GM21367 (cell line): ENCODE results near the gene ATP2B2.
"Not testable (repeated sequence)": the region's sequence is repeated elsewhere in the genome, so short reads cannot be mapped to it uniquely, and the experiment has no call there.

Source experiments
- ATAC-seq: cut with Tn5 transposase; IDR thresholded peaks from one replicate; pipeline ENCODE4 v1.9.1; 2021; ENCODE audit not compliant: unreplicated experiment

The ATP2B2 gene

DNA sequence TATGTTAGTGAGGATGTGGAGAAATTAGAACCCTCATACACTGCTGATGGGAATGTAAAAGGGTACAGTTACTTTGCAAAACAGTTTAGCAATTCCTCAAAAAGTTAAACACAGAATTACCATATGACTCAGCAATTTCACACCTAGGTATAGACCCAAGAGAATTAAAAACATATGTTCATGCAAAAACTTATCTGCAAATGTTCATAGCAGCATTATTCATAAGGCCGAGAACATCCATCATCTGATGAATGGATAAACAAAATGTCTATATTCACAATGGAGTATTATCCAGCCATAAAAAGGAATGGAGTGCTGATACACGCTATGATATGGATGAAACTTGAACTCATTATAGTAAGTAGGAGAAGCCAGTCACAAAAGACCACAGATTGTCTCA is 194.8 kb downstream of the ATP2B2 start:
- ATAC-seq: no peak

DNA sequence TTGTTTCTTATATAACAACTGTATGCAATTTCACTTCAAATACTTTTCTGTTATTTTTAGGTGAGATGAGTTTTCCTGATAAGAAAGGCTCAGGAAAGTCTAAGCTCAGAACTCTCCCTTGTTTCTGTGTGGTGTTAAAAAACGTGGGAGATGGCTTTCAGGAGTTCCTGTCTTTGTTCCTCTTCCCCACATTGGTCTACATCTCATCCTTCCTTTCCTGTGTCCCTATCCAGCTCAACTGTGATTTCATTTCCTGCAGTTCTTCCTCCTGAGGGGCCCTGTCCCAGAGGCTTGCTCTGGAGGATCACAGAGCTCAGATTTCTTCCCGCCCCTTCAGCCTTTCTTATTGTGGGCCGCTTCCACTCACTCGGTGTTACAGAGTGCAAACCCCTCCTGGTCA is 195.7 kb downstream of the ATP2B2 start:
- no peak for ATAC-seq

DNA sequence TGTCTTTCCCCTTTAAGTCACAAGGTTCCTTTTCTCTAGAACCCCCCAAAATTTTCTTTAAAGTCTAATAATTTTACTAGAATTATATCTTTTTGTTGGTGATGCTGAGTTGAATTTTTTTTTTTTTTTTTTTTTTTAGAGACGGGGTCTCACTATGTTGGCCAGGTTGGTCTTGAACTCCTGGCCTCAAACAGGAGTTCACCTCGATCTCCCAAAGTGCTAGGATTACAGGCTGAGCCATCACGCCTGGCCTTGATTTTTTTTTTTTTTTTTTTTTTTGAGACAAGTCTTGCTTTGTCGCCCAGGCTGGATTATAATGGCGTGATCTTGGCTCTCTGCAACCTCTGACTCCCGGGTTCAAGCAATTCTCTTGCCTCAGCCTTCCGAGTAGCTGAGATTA is 196.7 kb downstream of the ATP2B2 start:
- ATAC-seq: no peak

DNA sequence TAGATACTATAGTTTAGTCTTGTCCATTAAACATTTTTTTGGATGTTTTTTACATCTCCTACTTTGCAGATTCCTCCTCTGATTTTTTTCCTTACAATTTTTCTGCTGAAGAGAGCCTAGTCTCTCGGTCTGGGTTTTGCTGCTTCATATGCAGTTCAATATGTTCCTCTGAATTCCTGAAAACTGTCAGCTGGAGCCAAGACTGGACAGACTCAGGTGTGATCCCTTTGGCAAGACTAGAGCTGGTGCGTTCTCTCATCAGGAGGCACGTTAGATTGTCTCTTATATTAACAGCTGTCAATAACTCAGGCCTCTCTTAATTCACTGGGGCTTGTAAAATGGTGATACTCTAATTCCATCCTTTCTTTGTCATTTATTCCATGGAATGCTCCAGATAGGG is 199.2 kb downstream of the ATP2B2 start:
- ATAC-seq: no peak

DNA sequence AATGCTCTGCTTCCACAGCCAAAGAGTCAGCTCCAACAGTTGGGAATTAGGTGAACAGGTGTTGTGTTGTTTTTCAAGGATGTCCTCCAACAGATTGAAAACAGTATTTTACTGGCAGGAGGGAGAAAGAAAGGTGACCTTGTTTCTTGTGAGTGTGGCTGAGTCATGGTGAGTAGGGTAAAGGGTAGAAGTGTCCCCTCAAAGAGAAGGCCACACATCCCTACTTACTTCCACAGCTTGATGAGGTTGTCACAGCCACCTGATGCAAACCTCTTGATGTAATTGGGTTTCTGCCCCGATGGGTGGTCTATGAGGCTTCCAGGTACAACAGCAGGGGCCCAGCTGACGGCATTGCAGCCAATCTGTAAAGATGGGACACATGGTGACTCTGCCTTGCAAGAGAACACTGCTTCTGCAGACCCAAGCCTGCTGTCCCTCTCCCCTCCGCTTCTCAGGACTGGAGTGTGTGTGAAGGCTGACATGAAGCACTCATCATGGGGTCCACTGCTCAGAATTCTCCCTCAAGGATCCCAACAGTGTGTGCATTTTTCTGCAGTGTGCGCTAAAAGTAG is 200.0 kb downstream of the ATP2B2 start:
- ATAC-seq: no peak

DNA sequence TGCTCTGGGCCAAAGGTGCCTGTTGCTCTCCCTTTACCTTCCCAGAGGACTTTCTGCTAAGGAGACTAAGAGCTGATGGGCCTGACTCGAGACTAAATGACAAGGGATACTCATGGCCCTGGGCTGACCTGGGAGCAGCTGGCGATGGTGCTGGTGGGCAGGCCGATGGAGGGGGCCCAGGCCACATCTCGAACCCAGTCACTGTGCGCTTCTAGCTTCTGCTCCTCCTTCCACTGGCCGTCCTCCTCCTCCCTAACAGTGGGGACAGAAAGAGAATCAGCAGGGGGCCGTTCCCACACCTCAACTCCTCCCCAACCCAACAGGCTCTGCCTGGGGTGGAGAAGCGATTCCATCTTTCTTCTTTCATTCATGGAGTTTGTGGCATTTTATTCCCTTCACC is 200.5 kb downstream of the ATP2B2 start:
- ATAC-seq: no peak

DNA sequence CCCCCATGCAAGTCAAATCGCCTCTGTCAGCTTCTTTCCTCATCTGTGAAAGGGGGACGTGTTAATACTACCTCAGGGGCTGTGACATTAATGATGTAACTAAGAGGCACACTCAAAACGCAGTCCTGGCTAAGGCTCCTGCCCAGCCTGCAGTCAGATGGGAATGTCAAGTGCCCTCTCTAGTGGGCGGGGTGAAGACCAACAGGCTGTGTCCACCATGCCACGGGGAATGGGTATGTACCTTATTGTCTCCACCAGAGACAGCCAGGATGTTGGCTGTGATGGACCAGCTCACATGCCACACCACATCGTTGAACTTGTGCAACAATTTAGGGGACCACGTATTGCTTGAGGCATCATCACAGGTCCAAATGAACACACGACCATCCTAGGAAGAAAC is 201.6 kb downstream of the ATP2B2 start:
- no peak for ATAC-seq

DNA sequence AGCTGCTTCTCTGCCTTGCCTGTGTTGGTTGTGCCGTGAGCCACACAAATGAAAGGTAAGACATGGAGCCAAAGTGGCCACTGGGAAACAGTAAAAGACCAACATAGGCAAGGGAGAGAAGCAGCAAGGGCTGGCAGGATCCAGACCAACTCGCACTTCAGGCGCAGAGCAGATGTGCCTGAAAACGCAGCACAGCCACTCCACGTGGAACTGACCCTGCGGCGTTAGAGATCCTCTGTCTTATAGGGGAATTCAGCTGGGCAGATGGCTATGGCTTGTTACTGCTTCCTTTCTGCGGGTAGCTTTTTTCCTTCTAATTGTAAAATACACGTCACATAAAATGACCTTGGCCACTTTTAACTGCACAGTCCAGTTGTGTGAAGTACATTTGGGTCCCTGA is 202.3 kb downstream of the ATP2B2 start:
- no peak for ATAC-seq

DNA sequence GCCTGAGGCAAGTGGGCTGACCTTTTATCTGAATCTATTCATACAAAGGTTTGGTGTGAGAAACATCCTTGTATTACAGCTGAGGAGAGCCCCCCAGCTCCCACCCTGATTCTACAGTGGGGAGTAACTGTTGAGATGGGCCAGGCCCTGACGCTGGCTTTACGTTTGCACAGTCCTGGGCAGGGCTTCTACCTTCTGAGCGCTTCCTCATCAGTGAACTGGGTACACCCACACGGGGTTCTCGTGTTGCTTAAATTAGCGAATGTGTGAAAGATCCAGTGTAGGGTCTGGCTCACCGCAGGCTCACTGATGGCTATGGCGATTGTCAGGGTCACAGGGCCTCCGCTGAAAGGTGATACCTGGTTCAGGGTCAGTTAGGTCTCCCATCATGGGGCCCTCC is 205.3 kb downstream of the ATP2B2 start:
- no peak for ATAC-seq

DNA sequence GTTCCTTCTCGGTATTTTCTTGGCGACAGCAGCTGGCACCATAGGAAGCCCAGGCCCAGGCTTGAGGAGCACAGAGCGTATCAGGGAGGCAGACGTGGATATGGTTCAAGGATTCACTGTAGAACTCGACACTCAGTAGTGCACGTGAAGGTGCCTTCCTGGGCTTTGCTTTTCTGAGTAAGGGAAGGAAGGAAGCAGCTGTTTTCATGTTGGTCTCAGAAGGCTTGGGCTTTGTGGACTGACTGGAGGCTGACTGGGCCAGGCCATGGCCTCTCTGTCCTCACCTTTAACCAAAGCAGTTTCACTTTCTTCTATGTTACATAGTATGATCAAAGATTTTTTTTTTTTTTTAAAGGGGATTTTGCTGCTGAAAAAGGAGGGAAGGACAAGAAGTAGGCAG is 205.7 kb downstream of the ATP2B2 start:
- ATAC-seq: peak; percentile 51

DNA sequence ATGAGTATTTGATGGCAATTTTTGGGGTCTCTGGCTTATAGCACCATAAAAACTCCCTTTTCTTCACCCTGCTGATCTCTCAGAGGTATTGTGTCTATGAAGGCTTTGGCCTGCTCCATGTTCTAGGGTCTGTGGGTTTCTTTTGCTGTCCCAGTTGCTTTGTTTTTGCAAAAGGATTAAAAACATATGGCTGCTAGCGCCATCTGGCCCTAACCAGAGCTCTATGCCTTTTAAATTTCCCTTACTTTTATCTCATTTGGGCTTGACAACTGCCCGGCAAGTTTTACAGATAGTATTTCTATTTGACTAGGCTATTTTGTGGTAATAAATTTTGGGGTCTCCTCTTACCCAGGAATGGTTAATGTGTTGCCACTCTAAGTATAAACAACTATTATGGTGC is 206.2 kb downstream of the ATP2B2 start:
- ATAC-seq: no peak

DNA sequence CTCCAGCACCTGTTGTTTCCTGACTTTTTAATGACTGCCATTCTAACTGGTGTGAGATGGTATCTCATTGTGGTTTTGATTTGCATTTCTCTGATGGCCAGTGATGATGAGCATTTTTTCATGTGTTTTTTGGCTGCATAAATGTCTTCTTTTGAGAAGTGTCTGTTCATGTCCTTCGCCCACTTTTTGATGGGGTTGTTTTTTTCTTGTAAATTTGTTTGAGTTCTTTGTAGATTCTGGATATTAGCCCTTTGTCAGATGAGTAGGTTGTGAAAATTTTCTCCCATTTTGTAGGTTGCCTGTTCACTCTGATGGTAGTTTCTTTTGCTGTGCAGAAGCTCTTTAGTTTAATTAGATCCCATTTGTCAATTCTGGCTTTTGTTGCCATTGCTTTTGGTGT is 207.3 kb downstream of the ATP2B2 start:
- not testable (repeated sequence) for ATAC-seq

DNA sequence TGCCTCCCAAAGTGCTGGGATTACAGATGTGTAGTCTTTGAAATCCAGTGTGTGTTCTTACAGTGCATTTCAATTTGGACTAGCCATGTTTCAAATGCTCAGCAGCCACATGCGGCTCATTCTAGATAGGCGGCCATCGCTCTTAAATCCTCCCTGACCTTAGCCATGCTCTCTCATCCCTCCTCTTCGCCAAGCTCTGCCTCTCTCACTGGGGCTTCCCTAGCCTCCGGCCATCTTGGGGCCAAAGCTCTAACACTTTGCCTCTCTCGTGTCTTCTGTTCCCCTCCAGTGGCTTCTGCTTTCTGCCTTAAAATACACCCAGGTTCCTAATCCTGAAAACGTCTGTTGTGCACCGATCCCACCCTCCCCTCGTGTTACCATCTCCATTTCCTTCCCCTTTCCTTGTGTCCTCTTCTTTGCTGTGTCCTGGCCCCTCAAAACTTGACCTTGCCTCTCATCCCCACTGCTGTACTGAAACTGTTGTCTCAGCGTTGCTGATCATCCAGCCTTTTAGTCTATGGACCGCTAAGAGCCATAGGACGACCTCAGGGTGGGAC is 211.3 kb downstream of the ATP2B2 start:
- no peak for ATAC-seq

DNA sequence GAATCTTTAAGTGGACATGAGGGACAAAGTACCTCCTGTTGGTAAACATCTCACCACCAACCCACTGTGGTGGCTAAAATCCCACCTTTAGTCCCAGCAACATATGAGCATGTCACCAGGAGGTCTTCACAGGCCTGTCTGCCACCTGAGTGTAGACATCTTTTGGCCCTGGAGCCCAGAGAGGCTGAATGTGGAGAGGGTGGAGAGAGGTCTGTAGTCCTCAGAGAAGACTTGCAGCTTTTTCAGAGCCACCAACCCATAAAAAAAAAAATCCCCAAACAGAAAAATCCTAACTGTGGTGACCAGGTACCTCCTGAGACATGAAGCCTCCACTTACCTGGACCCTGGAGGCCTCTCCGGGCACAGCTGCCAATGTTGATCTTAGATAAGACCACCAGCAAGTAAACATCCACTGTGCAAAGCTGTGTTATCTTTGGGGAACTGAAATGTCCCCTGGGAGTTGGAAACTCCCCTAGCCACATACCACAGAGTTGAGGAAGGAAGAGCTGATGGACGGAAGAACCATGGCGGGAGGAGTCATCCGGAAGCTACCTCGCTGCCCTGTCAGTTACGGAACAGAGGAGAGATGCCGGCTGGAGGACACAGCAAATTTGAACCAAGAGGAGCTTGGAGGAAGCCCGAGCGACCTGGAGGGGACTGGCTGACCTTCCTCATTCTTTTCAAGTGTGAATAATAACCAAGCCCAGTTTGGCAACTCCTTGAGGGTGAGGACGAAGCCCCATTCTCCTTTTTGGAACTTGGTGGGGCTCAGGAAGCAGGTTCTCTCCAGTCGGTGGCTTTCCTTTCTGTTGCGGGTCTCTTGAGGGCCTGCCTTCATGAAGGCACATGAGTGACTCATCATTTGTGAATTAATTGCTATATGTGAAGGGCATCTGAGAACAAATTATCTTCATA is 212.6 kb downstream of the ATP2B2 start, which contains the start of gene GHRL:
Gene GHRL, minus strand, starts transcription at position 443 of the 915 bp plus-strand sequence. CDS start 2,767 bp downstream, outside the sequence.
- peak; percentile 80 for ATAC-seq

DNA sequence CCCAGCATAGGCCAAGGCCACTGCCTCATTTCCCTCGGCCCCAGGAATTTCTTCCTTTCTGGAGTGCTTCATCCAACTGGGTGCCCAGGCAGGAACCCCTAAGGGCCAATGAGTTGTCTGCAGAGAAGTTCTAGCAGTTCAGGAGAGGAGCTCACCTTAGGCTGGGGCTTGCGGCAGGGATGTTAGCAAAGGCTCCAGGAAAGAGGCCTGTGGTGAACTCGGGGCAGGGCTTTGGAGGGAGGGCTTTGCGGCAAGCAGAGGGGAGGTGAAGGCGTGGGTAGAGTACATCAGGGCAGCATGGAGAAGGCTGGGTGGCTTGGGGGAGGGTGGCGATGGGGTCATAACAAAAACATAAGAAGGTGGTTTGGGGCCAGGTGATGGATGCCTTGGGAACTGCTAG is 213.7 kb downstream of the ATP2B2 start:
- no peak for ATAC-seq

DNA sequence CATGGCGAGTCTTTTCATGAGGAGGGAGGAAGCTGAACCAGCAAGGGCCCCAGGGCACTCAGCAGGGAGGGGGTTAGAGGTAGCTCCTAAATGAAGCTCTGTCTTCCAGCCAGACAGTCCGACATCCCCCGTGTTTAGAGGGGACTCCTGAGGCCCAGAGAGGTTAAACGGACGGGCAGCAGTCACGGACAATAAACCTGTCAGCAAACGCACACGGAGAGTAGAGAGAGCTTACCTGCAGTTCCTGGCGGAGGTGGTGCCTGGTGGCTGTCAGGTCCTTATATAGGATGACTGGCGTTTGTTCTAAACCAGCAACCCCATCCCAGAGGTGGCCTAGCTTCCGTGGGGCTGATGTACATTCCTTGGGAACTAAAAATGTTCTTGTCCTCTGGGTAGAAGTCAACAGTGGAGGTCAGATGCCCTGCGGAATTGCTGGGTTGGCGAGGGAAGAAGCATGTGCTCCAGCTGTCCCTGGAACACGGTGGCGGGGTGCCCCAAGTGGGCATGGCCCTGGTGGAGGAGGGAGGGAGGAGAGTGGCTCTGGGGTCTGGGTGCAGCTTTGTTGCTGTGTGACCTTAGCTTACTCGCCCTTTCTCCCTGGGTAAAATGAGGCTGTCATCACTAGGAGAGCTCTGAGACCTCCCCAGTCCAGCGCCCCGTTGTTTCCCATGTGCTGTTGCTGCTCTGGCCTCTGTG is 214.8 kb downstream of the ATP2B2 start:
- no peak for ATAC-seq

DNA sequence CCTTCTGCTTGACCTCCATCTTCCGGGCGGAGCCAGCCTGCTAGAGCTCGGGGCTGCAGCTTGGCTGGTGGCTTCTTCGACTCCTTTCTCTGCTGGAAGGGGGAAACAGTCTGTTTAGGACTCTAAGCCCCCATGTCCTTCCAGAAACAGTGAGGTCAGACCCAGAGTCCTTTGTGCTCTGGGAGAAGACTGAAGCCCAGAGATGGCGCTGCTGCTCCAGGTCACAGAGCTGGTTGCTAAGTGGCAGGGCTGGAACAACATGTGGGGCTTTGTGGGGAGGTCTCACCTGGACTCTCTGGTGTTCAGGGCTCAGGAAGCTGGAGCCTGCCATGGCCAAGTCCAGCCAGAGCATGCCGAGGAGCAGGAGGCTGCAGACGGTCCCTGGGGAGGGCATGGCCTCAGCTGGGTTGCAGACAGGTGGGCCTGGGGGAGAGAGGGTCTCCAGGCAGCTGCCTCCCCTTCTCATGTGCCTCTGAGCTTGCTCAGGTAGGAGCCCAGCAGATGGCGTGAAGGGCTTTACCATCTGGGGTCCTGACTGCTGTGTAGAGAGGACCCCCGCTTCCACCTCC is 215.5 kb downstream of the ATP2B2 start:
- ATAC-seq: no peak

DNA sequence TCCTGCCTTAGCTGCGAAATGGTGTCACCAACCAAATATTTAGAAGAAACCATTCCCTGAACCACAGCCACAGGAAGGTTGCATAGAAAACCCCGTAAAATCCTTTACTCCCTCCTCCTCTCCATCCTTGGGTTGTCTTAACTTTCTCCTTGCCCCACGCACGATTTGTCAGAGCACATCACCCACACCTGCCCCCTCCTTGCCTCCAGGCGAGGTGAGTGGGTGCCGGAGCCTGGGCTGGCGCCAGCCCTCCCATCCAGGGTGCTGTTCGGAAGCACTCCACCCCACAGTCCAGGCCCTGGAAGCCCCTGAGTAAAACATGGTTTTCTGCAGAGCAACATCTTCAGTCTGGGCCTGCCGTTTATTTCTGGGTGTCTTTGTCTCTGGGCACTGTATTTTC is 216.3 kb downstream of the ATP2B2 start:
- no peak for ATAC-seq

DNA sequence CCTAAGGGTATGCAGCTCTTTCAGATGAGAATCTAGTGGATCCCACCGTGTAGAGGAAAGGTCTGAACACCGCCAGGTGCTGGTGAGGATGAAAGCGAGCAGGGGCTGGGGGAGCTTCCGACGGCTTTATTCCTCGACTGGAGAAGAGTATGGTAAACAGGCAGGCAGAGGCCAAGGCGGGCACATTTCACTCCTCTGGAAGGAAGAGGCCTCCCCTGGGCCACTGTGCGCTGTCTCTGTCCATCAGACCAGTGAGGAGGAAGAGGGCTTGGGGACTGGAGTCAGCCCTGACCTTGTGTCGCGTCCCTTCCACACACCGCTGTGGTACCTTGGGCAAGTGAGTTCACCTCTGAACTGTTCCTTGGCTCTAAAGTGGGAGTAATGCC is 216.8 kb downstream of the ATP2B2 start:
- ATAC-seq: no peak

DNA sequence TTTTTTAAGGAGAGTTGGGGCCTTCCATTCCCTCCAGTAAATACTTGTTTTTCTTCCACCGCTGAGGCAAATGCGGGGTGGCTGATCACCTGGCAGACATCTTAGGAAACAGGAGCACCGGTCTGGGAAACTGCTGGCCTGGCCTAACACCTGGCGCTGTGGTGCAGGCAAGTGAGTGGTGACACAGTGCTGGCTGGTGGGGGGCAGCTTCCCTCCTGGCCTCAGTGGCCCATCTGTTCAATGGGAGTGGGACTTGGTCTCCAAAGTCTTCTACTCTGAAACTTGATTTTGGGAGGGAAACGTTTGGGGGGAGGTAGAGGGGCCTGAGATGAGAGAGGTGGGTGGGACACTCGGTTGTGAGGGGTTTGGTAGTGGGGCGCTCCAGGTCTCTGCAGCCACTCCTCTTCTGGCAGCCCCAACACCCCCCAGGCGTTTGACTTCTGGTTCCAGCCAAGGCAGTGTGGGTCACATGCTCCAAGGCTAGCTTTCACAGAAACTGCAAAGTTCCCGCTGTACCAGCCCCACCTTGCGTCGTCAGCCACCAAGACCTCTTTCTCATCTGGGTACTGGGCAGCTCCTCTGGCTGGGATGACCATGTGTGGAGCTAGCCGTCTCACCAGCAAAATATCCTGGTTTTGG is 217.3 kb downstream of the ATP2B2 start:
- ATAC-seq: no peak
